WTC11 (cell line): ENCODE results near the gene ABCG1. TPM values are rescaled to one million over a fixed set of nuclear protein-coding genes. Genes with fewer than 3 reads are reported as not detected.
A peak's percentile ranks its signal among the peaks of the same experiment; 100 is the strongest.

Source experiments
- ATAC-seq: fragments of 200-7000 bp; cut with Tn5 transposase; 2 replicates; pipeline ENCODE4 v1.10.0; 2021; ENCODE audit warnings: mild to moderate bottlenecking, moderate library complexity
- CTCF ChIA-PET: fragments of 300-600 bp; sonication (Branson Sonifier 250); formaldehyde crosslinking; loops from one replicate; lab custom pipeline; 2021; ENCODE audit warnings: antibody characterized with exemption; lab: Charles Lee
- POLR2A ChIA-PET: fragments of 350-600 bp; sonication (Branson Sonifier 250); formaldehyde crosslinking; loops from one replicate; lab custom pipeline; 2021; ENCODE audit warnings: antibody characterized with exemption; lab: Charles Lee
- DNase-seq: peaks from one replicate; pipeline ENCODE4 v3.0.0; 2021; ENCODE audit warnings: low spot score
- H3K27ac Mint-ChIP-seq: 2 replicates; pipeline ENCODE4 v1.8.0; 2021; ENCODE audit warnings: mixed read lengths
- H3K27me3 Mint-ChIP-seq: 2 replicates; pipeline ENCODE4 v1.8.0; 2021; ENCODE audit warnings: low read depth, mild to moderate bottlenecking, moderate library complexity, mixed read lengths
- H3K36me3 Mint-ChIP-seq: 2 replicates; pipeline ENCODE4 v1.8.0; 2021; ENCODE audit warnings: mixed read lengths
- H3K4me1 Mint-ChIP-seq: 2 replicates; pipeline ENCODE4 v1.8.0; 2022; ENCODE audit warnings: mixed read lengths
- H3K4me3 Mint-ChIP-seq: 2 replicates; pipeline ENCODE4 v1.8.0; 2021; ENCODE audit warnings: mild to moderate bottlenecking, moderate library complexity, mixed read lengths
- H3K9me3 Mint-ChIP-seq: 2 replicates; pipeline ENCODE4 v1.8.0; 2021; ENCODE audit warnings: mixed read lengths
- ATF6 ChIP-seq: sonication (generic); formaldehyde crosslinking; IDR thresholded peaks from 2 replicates; pipeline ENCODE4 v1.8.1; 2023; ENCODE audit warnings: mild to moderate bottlenecking, missing genetic modification reagents
- CBFB ChIP-seq: sonication (generic); formaldehyde crosslinking; IDR thresholded peaks from 2 replicates; pipeline ENCODE4 v1.8.1; 2022; ENCODE audit warnings: mild to moderate bottlenecking, low read depth, missing genetic modification reagents
- CREM ChIP-seq: sonication (generic); formaldehyde crosslinking; IDR thresholded peaks from 2 replicates; pipeline ENCODE4 v1.8.1; 2022; ENCODE audit warnings: mild to moderate bottlenecking, missing genetic modification reagents, moderate library complexity
- E2F4 ChIP-seq: sonication (generic); formaldehyde crosslinking; IDR thresholded peaks from 2 replicates; pipeline ENCODE4 v1.8.1; 2022; ENCODE audit warnings: low read depth, mild to moderate bottlenecking, moderate library complexity, missing genetic modification reagents, borderline replicate concordance
- FOXP1 ChIP-seq: sonication (generic); formaldehyde crosslinking; IDR thresholded peaks from 2 replicates; pipeline ENCODE4 v1.8.0; 2022; ENCODE audit warnings: missing genetic modification reagents, mild to moderate bottlenecking, moderate library complexity, borderline replicate concordance
- HMGXB4 ChIP-seq: sonication (generic); formaldehyde crosslinking; IDR thresholded peaks from 2 replicates; pipeline ENCODE4 v1.8.1; 2023; ENCODE audit warnings: mild to moderate bottlenecking, moderate library complexity, missing genetic modification reagents
- MLX ChIP-seq: sonication (generic); formaldehyde crosslinking; IDR thresholded peaks from 2 replicates; pipeline ENCODE4 v1.8.1; 2023; ENCODE audit warnings: mild to moderate bottlenecking, missing genetic modification reagents, moderate library complexity
- MXD4 ChIP-seq: fragments of 250-450 bp; sonication (Bioruptor Pico); IDR thresholded peaks from 2 replicates; pipeline ENCODE4 v1.8.0; 2021; ENCODE audit warnings: mild to moderate bottlenecking, moderate library complexity, borderline replicate concordance
- NR3C1 ChIP-seq: sonication (generic); formaldehyde crosslinking; conservative IDR thresholded peaks from 2 replicates; pipeline ENCODE4 v1.8.1; 2023; ENCODE audit warnings: low read depth, mild to moderate bottlenecking, missing genetic modification reagents
- OVOL2 ChIP-seq: fragments of 250-450 bp; sonication (Bioruptor Pico); IDR thresholded peaks from 2 replicates; pipeline ENCODE4 v1.9.0; 2021; ENCODE audit warnings: mild to moderate bottlenecking, borderline replicate concordance
- RORB ChIP-seq: fragments of 250-450 bp; sonication (Bioruptor Pico); IDR thresholded peaks from 2 replicates; pipeline ENCODE4 v1.9.0; 2021; ENCODE audit warnings: mild to moderate bottlenecking
- STAT6 ChIP-seq: sonication (generic); formaldehyde crosslinking; conservative IDR thresholded peaks from 2 replicates; pipeline ENCODE4 v1.8.1; 2023; ENCODE audit warnings: mild to moderate bottlenecking, low read depth, missing genetic modification reagents, moderate library complexity
- TEAD1 ChIP-seq: sonication (generic); formaldehyde crosslinking; IDR thresholded peaks from 2 replicates; pipeline ENCODE4 v1.8.0; 2022; ENCODE audit warnings: mild to moderate bottlenecking, missing genetic modification reagents
- USF1 ChIP-seq: sonication (generic); formaldehyde crosslinking; IDR thresholded peaks from 2 replicates; pipeline ENCODE4 v1.8.0; 2022; ENCODE audit warnings: mild to moderate bottlenecking, missing genetic modification reagents
- ZBTB21 ChIP-seq: sonication (generic); formaldehyde crosslinking; IDR thresholded peaks from 2 replicates; pipeline ENCODE4 v1.8.1; 2023; ENCODE audit warnings: mild to moderate bottlenecking, missing genetic modification reagents, borderline replicate concordance
- ZNF121 ChIP-seq: sonication (generic); formaldehyde crosslinking; IDR thresholded peaks from 2 replicates; pipeline ENCODE4 v1.8.0; 2023; ENCODE audit warnings: missing genetic modification reagents
- ZNF232 ChIP-seq: sonication (generic); formaldehyde crosslinking; IDR thresholded peaks from 2 replicates; pipeline ENCODE4 v1.8.0; 2022; ENCODE audit warnings: mild to moderate bottlenecking, missing genetic modification reagents
- ZNF396 ChIP-seq: fragments of 250-450 bp; sonication (Bioruptor Pico); IDR thresholded peaks from 2 replicates; pipeline ENCODE4 v1.8.0; 2021; ENCODE audit warnings: mild to moderate bottlenecking, moderate library complexity, borderline replicate concordance
- ZNF671 ChIP-seq: fragments of 250-450 bp; sonication (Bioruptor Pico); IDR thresholded peaks from 2 replicates; pipeline ENCODE4 v1.8.0; 2021; ENCODE audit warnings: mild to moderate bottlenecking
- total RNA-seq: library from RNA; stranded (reverse); gene quantifications from 3 replicates; pipeline ENCODE4 v1.2.3, GENCODE V29; 2021
- TF ChIP-seq, protein P1 (sequence below): sonication (generic); formaldehyde crosslinking; IDR thresholded peaks from 2 replicates; pipeline ENCODE4 v1.8.1; 2022; ENCODE audit warnings: mild to moderate bottlenecking, missing genetic modification reagents, moderate library complexity, borderline replicate concordance
- TF ChIP-seq, protein P2 (sequence below): fragments of 250-450 bp; sonication (Bioruptor Pico); IDR thresholded peaks from 2 replicates; pipeline ENCODE4 v1.9.0; 2021; ENCODE audit warnings: mild to moderate bottlenecking

The ABCG1 gene
- total RNA-seq, 1 experiment from 2014 or later: 4.0 TPM

GRCh38 chr21:42302794-42303193 is 83.9 kb downstream of the ABCG1 start:
- no peak for ATAC-seq
- TF ChIP-seq FOXP1 (no peak), STAT6 (CRISPR knock-in tag) (no peak), ZNF396 (CRISPR knock-in tag) (no peak), ZBTB21 (CRISPR knock-in tag) (no peak), HMGXB4 (CRISPR knock-in tag) (no peak), RORB (CRISPR knock-in tag) (no peak), OVOL2 (no peak), ZNF232 (CRISPR knock-in tag) (no peak), TEAD1 (CRISPR knock-in tag) (no peak), MLX (CRISPR knock-in tag) (no peak), ZNF121 (CRISPR knock-in tag) (no peak), E2F4 (no peak), CBFB (CRISPR knock-in tag) (no peak)
- TF ChIP-seq, protein P1, sequence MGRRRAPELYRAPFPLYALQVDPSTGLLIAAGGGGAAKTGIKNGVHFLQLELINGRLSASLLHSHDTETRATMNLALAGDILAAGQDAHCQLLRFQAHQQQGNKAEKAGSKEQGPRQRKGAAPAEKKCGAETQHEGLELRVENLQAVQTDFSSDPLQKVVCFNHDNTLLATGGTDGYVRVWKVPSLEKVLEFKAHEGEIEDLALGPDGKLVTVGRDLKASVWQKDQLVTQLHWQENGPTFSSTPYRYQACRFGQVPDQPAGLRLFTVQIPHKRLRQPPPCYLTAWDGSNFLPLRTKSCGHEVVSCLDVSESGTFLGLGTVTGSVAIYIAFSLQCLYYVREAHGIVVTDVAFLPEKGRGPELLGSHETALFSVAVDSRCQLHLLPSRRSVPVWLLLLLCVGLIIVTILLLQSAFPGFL: no peak
- Mint-ChIP-seq H3K4me3 (no peak overlapping the region), H3K4me1 (peaks cover 11% of the 10 kb centered on the region), H3K27ac (no peak overlapping the region), H3K27me3 (no peaks in the 10 kb centered on the region), H3K36me3 (no peaks in the 10 kb centered on the region), H3K9me3 (no peaks in the 10 kb centered on the region)
- DNase-seq: peak; percentile 1
- ChIA-PET CTCF (interaction anchor here (1.7 kb wide), 1 partner anchor 44 kb away, joined by 5 read pairs; no protein-coding TSS in a partner anchor), POLR2A (interaction anchor here (0.5 kb wide), 1 partner anchor 291 kb away, joined by 5 read pairs; no protein-coding TSS in a partner anchor)

GRCh38 chr21:42303443-42303842 is 84.5 kb downstream of the ABCG1 start:
- no peaks in the 10 kb centered on the region for H3K9me3 Mint-ChIP-seq

More at GRCh38 chr21:42303443-42303842, 84.5 kb downstream of the ABCG1 start:
- Mint-ChIP-seq H3K4me3 (no peak overlapping the region), H3K4me1 (peaks cover 4% of the 10 kb centered on the region)
- CTCF ChIA-PET: no interaction called here
- TF ChIP-seq MXD4 (CRISPR knock-in tag): no peak
- TF ChIP-seq ATF6 (CRISPR knock-in tag): no peak
- no peak for TF ChIP-seq ZNF671 (CRISPR knock-in tag)
- no peak for TF ChIP-seq CREM
- no peak for TF ChIP-seq NR3C1
- TF ChIP-seq, protein P2, sequence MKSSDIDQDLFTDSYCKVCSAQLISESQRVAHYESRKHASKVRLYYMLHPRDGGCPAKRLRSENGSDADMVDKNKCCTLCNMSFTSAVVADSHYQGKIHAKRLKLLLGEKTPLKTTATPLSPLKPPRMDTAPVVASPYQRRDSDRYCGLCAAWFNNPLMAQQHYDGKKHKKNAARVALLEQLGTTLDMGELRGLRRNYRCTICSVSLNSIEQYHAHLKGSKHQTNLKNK (CRISPR knock-in tag): no peak
- TF ChIP-seq USF1 (CRISPR knock-in tag): no peak
- no peak for TF ChIP-seq ZNF396 (CRISPR knock-in tag)
- TF ChIP-seq FOXP1: no peak
- TF ChIP-seq, all 79 proteins: peak for 0
- Mint-ChIP-seq H3K27ac (no peak overlapping the region), H3K36me3 (no peaks in the 10 kb centered on the region), H3K27me3 (no peaks in the 10 kb centered on the region)
- no peak for DNase-seq
- ATAC-seq: no peak
- POLR2A ChIA-PET: interaction anchor here (0.5 kb wide), 1 partner anchor 292 kb away, joined by 5 read pairs; no protein-coding TSS in a partner anchor
